GM06990 (cell line): ENCODE measurements around the gene EEF2K.

ENCODE experiments used
- DNase-seq: peaks from one replicate; pipeline ENCODE4 v3.0.0-alpha.2; 2011; ENCODE audit not compliant: insufficient read length; ENCODE audit errors: extremely low read depth
- H3K27me3 ChIP-seq: replicated peaks from 2 replicates; pipeline ENCODE4 v1.6.0; 2011; ENCODE audit warnings: low read length; ENCODE audit not compliant: control insufficient read depth, insufficient read depth
- H3K36me3 ChIP-seq: 2 replicates; pipeline ENCODE4 v1.5.1; 2011; ENCODE audit warnings: low read length; ENCODE audit not compliant: control insufficient read depth, insufficient read depth
- H3K4me3 ChIP-seq: replicated peaks from 2 replicates; pipeline ENCODE4 v1.5.1; 2011; ENCODE audit warnings: low read depth, mild to moderate bottlenecking, control low read depth, low read length
- TF ChIP-seq, protein P1 (sequence below): IDR thresholded peaks from 2 replicates; pipeline ENCODE4 v1.5.1; 2011; ENCODE audit warnings: low read length, control low read depth, mild to moderate bottlenecking, inconsistent platforms; ENCODE audit not compliant: insufficient read depth, poor library complexity, severe bottlenecking

The EEF2K gene

DNA sequence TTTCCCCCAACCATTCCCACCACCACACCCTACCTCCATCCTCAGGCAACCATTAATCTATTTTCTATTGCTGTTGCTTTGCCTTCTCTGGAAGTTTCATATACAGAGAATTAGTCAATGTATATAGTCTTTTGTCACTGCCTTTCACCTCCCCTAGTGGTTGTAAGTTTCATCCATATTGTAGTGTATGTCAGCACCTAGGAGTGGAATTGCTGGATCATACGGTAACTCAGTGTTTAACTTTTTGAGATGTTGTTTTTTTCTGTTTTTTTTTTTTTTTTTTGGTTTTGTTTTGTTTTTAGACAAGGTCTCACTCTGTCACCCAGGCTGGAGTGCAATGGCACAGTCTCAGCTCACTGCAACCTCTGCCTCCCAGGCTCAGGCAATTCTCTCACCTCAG is 16.9 kb downstream of the EEF2K start:
- H3K4me3 ChIP-seq, result no peak overlapping the region
- TF ChIP-seq, protein P1, sequence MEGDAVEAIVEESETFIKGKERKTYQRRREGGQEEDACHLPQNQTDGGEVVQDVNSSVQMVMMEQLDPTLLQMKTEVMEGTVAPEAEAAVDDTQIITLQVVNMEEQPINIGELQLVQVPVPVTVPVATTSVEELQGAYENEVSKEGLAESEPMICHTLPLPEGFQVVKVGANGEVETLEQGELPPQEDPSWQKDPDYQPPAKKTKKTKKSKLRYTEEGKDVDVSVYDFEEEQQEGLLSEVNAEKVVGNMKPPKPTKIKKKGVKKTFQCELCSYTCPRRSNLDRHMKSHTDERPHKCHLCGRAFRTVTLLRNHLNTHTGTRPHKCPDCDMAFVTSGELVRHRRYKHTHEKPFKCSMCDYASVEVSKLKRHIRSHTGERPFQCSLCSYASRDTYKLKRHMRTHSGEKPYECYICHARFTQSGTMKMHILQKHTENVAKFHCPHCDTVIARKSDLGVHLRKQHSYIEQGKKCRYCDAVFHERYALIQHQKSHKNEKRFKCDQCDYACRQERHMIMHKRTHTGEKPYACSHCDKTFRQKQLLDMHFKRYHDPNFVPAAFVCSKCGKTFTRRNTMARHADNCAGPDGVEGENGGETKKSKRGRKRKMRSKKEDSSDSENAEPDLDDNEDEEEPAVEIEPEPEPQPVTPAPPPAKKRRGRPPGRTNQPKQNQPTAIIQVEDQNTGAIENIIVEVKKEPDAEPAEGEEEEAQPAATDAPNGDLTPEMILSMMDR, result no peak
- no peak for DNase-seq
- H3K36me3 ChIP-seq, result peaks cover 3% of the 10 kb centered on the region
- no peaks in the 10 kb centered on the region for H3K27me3 ChIP-seq

DNA sequence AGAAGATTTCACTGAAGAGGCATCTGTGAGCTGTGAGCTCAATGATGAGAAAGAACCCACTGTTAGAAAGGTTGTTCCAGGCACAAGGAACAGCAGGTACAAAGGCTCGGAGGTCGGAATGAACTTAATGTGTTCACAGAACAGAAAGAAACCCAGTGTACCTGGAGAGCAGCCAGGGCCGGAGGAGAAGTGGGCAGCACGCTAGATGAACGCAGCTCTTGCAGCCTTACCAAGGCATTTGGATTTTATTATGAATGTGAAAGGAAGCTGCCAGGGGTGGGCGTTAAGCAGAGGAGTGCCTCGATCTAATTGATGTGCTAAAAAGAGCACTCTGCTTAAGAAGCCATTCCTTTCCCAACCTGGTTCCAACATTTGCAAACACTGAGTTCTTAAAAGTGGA is 19.0 kb downstream of the EEF2K start:
- H3K36me3 ChIP-seq, result peaks cover 3% of the 10 kb centered on the region
- no peak for DNase-seq

DNA sequence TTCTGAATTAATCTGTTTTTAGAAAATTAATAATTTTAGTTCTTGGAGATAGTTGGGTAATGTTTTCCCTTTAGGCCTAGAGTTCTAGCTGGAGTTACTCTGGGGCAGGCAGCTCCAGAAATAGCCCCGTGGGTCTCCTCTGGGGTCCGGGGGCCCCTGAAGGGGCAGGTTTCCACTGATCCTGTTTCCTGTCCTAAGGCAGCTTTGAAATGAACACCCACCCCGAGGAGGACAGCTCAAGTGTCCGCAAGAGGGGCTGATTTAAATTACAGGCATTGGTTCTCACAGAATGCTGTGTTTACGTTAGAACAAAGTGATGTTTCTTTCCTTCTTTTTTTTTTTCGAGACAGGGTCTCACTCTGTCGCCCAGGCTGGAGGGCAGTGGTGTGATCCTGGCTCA is 23.8 kb downstream of the EEF2K start:
- H3K36me3 ChIP-seq, result peaks cover 8% of the 10 kb centered on the region
- H3K4me3 ChIP-seq, result no peak overlapping the region
- no peaks in the 10 kb centered on the region for H3K27me3 ChIP-seq
- TF ChIP-seq, protein P1, result no peak
- no peak for DNase-seq

More for the DNA sequence above, 19.0 kb downstream of the EEF2K start:
- TF ChIP-seq, protein P1, result no peak
- Histone ChIP-seq H3K4me3 (no peak overlapping the region), H3K27me3 (no peaks in the 10 kb centered on the region)

DNA sequence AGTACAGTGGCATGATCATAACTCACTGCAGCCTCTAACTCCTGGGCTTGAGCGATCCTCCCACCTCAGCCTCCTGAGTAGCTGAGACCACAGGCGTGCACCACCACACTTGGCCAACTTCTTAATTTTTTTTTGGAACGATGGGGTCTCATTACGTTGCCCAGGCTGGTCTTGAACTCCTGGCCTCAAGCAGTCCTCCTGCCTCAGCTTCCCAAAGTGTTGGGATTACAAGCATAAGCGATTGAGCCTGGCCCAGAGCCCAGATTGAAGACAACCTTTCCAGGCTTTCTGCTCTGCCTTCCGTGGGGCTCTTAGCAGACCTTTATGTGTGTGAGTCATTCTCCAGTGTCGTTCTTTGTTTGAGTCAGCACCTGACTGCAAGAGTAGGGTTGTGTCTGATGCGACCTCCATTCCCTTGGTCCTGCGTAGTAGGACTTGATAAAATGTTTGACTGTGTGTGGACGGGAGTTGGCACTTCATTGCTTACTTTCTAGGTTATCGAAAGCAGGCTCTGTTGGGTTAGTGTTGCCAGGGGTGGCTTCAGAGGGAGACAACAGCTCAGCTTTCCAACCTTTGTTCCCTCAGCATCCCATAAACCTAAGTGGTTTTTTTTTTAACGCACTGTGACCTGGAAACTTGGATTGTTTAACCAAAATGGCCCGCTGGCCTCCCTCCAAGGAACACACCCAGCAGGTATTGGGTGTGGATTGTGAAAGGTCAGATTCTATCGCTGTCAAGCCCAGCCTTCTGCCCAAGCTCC is 26.4 kb downstream of the EEF2K start:
- no peak for DNase-seq
- Histone ChIP-seq H3K27me3 (no peaks in the 10 kb centered on the region), H3K4me3 (no peak overlapping the region), H3K36me3 (peaks cover 8% of the 10 kb centered on the region)
- TF ChIP-seq, protein P1, result no peak

DNA sequence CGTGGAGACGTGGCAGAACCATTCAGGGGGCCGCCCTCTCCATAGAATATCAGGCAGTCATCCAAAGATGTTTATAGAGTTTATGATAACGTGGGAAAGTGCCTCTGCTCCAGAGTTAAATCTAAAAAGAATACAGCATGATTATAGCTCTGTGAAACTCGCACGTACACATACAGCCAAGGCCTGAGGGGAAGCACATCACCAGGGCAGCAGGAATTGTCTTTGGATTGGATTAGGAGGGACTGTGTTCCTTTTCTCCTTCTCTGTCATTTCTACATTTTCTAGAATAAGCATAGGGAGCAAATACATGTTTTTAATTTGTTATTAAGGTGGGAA is 26.9 kb downstream of the EEF2K start:
- TF ChIP-seq, protein P1, result no peak
- no peak for DNase-seq
- no peak overlapping the region for H3K4me3 ChIP-seq
- H3K27me3 ChIP-seq, result no peaks in the 10 kb centered on the region
- peaks cover 8% of the 10 kb centered on the region for H3K36me3 ChIP-seq
